GM18858 (cell line): ENCODE measurements around the gene HLA-F.

Experiments
- ATAC-seq: cut with Tn5 transposase; IDR thresholded peaks from one replicate; pipeline ENCODE4 v1.9.1; 2021; ENCODE audit not compliant: unreplicated experiment

Gene HLA-F

GRCh38 chr6:29759457-29759856 lies 36.2 kb downstream of the HLA-F start:
- no peak for ATAC-seq

DNA sequence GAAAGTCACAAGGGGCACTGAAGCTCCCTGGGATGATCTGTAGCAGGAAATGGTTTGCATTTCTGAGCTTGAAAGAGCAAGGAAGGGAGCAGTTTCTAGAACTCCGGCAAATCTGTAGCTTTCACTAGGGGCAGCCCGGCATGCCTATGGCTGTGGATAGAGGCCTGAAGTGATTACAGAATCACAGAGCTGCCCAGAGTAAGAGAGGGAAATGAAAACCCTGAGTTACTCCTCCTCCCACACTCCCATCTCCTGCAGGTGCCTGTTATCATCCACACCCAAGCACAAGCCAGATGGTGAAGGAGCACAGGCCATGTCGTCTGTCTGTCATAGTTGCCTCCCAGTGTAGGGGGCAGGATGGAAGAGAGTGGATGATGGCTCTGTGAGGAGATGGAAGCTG lies 37.1 kb downstream of the HLA-F start:
- no peak for ATAC-seq

DNA sequence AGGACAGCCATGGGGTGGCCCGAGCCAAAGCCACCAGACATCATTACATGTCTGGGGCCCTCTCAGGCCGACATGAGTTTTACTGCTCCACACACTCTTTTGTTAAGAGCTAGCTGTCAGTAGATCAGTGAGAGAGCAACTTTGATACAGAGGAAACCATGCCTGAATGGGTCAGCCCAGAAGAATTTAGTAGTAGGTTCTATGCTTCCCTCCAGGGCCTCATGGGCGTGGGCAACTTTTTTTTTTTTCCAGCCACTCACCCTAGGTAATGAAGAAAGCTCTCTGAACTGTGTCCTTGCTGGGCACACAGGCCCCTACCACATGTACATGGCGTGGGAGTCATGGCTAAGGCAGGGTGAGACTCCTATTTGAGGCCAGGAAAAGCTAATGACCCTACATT lies 38.8 kb downstream of the HLA-F start:
- no peak for ATAC-seq

GRCh38 chr6:29762781-29763214 lies 39.6 kb downstream of the HLA-F start:
- ATAC-seq = no peak

GRCh38 chr6:29763491-29764289 lies 40.5 kb downstream of the HLA-F start:
- no peak for ATAC-seq

- ATAC-seq = no peak
Observed at GRCh38 chr6:29764422-29765196, 41.4 kb downstream of the HLA-F start.

GRCh38 chr6:29769336-29769735 lies 46.1 kb downstream of the HLA-F start:
- ATAC-seq = no peak

DNA sequence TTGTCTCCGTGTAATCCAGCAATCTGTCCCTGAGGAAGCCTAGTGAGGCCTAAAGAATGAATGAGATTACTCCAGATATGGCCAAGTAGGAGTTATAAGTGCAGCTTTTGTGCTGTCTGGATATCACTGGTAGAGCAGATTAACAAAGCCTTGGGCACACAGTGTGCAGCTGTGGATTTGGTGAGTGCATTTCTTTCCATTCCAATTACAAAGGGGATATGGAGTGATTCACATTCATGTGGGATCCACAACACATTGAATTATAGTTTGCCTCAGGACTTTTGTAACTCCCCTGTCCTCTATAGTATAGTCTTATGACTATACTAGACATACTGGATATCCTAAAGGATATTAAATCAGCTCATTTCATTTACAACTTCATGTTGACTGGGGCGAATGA lies 47.1 kb downstream of the HLA-F start:
- ATAC-seq = no peak

- no peak for ATAC-seq
Observed at GRCh38 chr6:29776684-29777083, 53.5 kb downstream of the HLA-F start.
